ENCODE results near the gene ATXN7L2.

DNA sequence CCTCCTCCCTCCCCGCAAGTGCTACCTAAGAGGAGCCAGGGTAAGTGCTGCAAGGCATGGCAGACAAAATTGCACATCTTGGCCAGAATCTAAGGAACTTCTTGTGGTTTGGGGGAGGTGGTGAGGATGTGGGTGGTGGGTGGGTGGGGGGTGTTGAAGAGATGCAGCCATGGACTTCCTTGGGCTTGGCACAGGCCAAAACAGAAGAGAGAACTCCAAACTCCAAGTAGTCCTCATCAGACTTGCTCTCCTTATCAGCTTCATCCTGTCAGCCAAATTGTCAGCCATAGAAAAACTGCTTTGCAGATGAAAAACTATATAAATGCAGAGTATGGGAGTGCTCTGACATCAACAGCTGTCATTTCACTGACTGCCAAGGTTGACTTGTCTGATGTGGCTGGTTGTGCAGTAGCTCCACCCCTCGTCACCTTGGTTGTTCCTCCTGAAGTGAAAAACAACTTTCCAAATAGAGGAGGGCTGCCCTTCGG is 18.7 kb downstream of the ATXN7L2 start:
- TF ChIP-seq, protein P1, sequence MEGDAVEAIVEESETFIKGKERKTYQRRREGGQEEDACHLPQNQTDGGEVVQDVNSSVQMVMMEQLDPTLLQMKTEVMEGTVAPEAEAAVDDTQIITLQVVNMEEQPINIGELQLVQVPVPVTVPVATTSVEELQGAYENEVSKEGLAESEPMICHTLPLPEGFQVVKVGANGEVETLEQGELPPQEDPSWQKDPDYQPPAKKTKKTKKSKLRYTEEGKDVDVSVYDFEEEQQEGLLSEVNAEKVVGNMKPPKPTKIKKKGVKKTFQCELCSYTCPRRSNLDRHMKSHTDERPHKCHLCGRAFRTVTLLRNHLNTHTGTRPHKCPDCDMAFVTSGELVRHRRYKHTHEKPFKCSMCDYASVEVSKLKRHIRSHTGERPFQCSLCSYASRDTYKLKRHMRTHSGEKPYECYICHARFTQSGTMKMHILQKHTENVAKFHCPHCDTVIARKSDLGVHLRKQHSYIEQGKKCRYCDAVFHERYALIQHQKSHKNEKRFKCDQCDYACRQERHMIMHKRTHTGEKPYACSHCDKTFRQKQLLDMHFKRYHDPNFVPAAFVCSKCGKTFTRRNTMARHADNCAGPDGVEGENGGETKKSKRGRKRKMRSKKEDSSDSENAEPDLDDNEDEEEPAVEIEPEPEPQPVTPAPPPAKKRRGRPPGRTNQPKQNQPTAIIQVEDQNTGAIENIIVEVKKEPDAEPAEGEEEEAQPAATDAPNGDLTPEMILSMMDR (IDR thresholded peaks at IDR 0.05; ENCODE audit: poor library complexity), result no peak
- no peak for TF ChIP-seq EZH2 (IDR thresholded peaks at IDR 0.05; ENCODE audit: borderline replicate concordance)

Data from hepatocyte (in vitro differentiated cells).